Measurements from ENCODE around the gene MATCAP1. TPM values are rescaled to one million over a fixed set of nuclear protein-coding genes. Genes with fewer than 3 reads are reported as not detected.

MATCAP1 gene
- total RNA-seq, 4 donors from 2014 or later, result 6.7 to 37.4 (median 19.2) TPM

GRCh38 chr16:67212766-67213165 is 29.0 kb upstream of the MATCAP1 start:
- Histone ChIP-seq H3K9me3 (no peaks in the 10 kb centered on the region), H3K27ac (no peak overlapping the region), H3K36me3 (peaks cover 0 to 59% of the 10 kb centered on the region in 2 donors), H3K4me3 (no peak overlapping the region), H3K4me1 (peaks cover 0 to 15% (median 0%) of the 10 kb centered on the region in 3 donors), H3K27me3 (no peaks in the 10 kb centered on the region)
- ATAC-seq, result no peak
- TF ChIP-seq CTCF (IDR thresholded peaks at IDR 0.05) (no peak), POLR2AphosphoS5 (IDR thresholded peaks at IDR 0.05) (no peak), EP300 (IDR thresholded peaks at IDR 0.05) (no peak), POLR2A (IDR thresholded peaks at IDR 0.05) (no peak)

GRCh38 chr16:67211674-67212073 is 27.9 kb upstream of the MATCAP1 start:
- 57% methylated on average over 6 of the region's 7 CpGs; no CpG with 5 or more reads in 1 of the 2 donors for WGBS, 2 donors (ENCODE audit: low coverage in 1 of 2)
- no peak for ATAC-seq
- H3K27me3 ChIP-seq, result no peaks in the 10 kb centered on the region
- H3K4me1 ChIP-seq, result peaks cover 0 to 13% (median 0%) of the 10 kb centered on the region in 3 donors
- TF ChIP-seq EP300 (IDR thresholded peaks at IDR 0.05) (no peak), POLR2AphosphoS5 (IDR thresholded peaks at IDR 0.05) (no peak), CTCF (IDR thresholded peaks at IDR 0.05) (no peak), POLR2A (IDR thresholded peaks at IDR 0.05) (no peak)
- no peaks in the 10 kb centered on the region for H3K9me3 ChIP-seq
- H3K27ac ChIP-seq, result no peak overlapping the region
- H3K4me3 ChIP-seq, result no peak overlapping the region
- H3K36me3 ChIP-seq, result peaks cover 0 to 60% of the 10 kb centered on the region in 2 donors

GRCh38 chr16:67210069-67210937 is 26.5 kb upstream of the MATCAP1 start:
- no peaks in the 10 kb centered on the region for H3K4me1 ChIP-seq
- no peaks in the 10 kb centered on the region for H3K27me3 ChIP-seq
- no peaks in the 10 kb centered on the region for H3K9me3 ChIP-seq
- H3K4me3 ChIP-seq, result no peak overlapping the region
- 100% methylated on average over 3 of the region's 25 CpGs; no CpG with 5 or more reads in 1 of the 2 donors for WGBS, 2 donors (ENCODE audit: low coverage in 1 of 2)
- no peak for TF ChIP-seq EP300 (IDR thresholded peaks at IDR 0.05)
- no peak for TF ChIP-seq CTCF (IDR thresholded peaks at IDR 0.05)
- no peak for TF ChIP-seq POLR2A (IDR thresholded peaks at IDR 0.05)
- TF ChIP-seq POLR2AphosphoS5 (IDR thresholded peaks at IDR 0.05), result no peak
- ATAC-seq, result no peak
- H3K27ac ChIP-seq, result no peak overlapping the region
- peaks cover 0 to 49% of the 10 kb centered on the region in 2 donors for H3K36me3 ChIP-seq

- ATAC-seq, result no peak
- TF ChIP-seq CTCF (IDR thresholded peaks at IDR 0.05), result no peak
- no peak for TF ChIP-seq POLR2AphosphoS5 (IDR thresholded peaks at IDR 0.05)
- TF ChIP-seq POLR2A (IDR thresholded peaks at IDR 0.05), result no peak
- no peaks in the 10 kb centered on the region for H3K4me1 ChIP-seq
- no peaks in the 10 kb centered on the region for H3K27me3 ChIP-seq
- H3K27ac ChIP-seq, result no peak overlapping the region
- WGBS, 2 donors (ENCODE audit: low coverage in 1 of 2), result 73 to 100% methylated on average over 1 to 2 of the region's 8 CpGs
- H3K9me3 ChIP-seq, result no peaks in the 10 kb centered on the region
- H3K36me3 ChIP-seq, result peaks cover 0 to 49% of the 10 kb centered on the region in 2 donors
- no peak overlapping the region for H3K4me3 ChIP-seq
Measured at GRCh38 chr16:67209565-67209964, 25.8 kb upstream of the MATCAP1 start.
